ENCODE results near the gene ZNF547.

DNA sequence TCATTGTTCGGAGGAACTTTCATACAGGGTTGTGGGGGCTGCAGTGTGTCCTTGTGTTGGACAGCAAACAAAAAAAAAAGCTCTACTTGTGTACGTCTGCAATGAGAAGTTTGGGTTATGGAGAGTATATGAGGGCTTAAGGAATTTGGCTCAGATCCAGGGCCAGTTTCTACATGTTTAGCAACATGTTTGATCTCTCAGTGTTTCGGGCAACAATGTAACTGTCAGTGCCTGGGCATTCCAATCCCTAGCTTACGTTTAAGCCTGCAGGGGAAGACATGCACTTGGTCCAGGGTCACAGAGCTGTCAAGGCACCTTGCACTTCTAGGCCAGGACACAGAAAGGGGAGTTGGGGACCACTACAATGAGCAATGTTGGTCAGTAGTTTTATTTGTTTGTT, 29.2 kb upstream of the ZNF547 start:
- TF ChIP-seq EZH2 (IDR thresholded peaks at IDR 0.05; ENCODE audit: insufficient read depth, poor library complexity, severe bottlenecking) (no peak), EZH2phosphoT487 (IDR thresholded peaks at IDR 0.05; ENCODE audit: insufficient read depth, low read depth) (no peak)

All from GM23248 (cell line).